B cell (primary cell): ENCODE results near the gene CDH18. TPM values are rescaled to one million over a fixed set of nuclear protein-coding genes. Genes with fewer than 3 reads are reported as not detected.

Experiments
- ATAC-seq: fragments of 200-7000 bp; cut with Tn5 transposase; one replicate; pipeline ENCODE4 v1.10.0; 2021; ENCODE audit warnings: low read depth, mild to moderate bottlenecking, moderate number of reproducible peaks, moderate library complexity
- CTCF ChIA-PET: fragments of 350-600 bp; sonication (Branson Sonifier 250); formaldehyde crosslinking; loops from one replicate; lab custom pipeline; 2021; ENCODE audit warnings: antibody characterized with exemption, inconsistent platforms; lab: Charles Lee
- POLR2A ChIA-PET: fragments of 350-600 bp; sonication (Branson Sonifier 250); formaldehyde crosslinking; loops from one replicate; lab custom pipeline; 2021; ENCODE audit warnings: antibody characterized with exemption; lab: Charles Lee
- DNase-seq: peaks from one replicate; pipeline ENCODE4 v3.0.0; 2013
- H2AFZ ChIP-seq: 2 replicates; pipeline ENCODE4 v1.6.1; 2012; ENCODE audit warnings: mild to moderate bottlenecking, low read depth, low read length; ENCODE audit not compliant: insufficient read depth, poor library complexity, severe bottlenecking
- H3K27ac ChIP-seq, 2 donors: 1 replicate in 1 of 2; 2 replicates in 1 of 2; pipeline ENCODE4 v1.5.1; 2012 to 2013; ENCODE audit warnings: low read length in 2 of 2, mild to moderate bottlenecking in 2 of 2, moderate library complexity in 1 of 2
- H3K27me3 ChIP-seq, 4 experiments: fragments of 200-600 bp in 1 of 4; sonication (generic) in 1 of 4; replicated peaks in 1 of 4; 1 replicate in 2 of 4; 2 replicates in 2 of 4; pipeline versions ENCODE4 v1.6.1 to v1.7.0; 2013 to 2016; ENCODE audit warnings: low read length in 3 of 4, mild to moderate bottlenecking in 2 of 4, mixed read lengths in 1 of 4, moderate library complexity in 1 of 4; ENCODE audit not compliant: insufficient read depth in 4 of 4, control insufficient read depth in 3 of 4; ENCODE audit errors: control extremely low read depth in 1 of 4
- H3K36me3 ChIP-seq, 2 experiments: replicated peaks in 1 of 2; 1 replicate in 1 of 2; 2 replicates in 1 of 2; pipeline versions ENCODE4 v1.6.1 to v1.7.1; 2013; ENCODE audit warnings: low read length in 1 of 2; ENCODE audit not compliant: insufficient read depth in 2 of 2, control insufficient read depth in 1 of 2; ENCODE audit errors: control extremely low read depth in 1 of 2, extremely low read depth in 1 of 2
- H3K4me1 ChIP-seq, 2 donors: fragments of 200-600 bp in 1 of 2; sonication (generic) in 1 of 2; 1 replicate in 1 of 2; 2 replicates in 1 of 2; pipeline versions ENCODE4 v1.5.1 to v1.6.1; 2013 to 2017; ENCODE audit warnings: low read length in 2 of 2; ENCODE audit not compliant: control insufficient read depth in 2 of 2, insufficient read depth in 2 of 2
- H3K4me2 ChIP-seq: replicated peaks from 2 replicates; pipeline ENCODE3; 2012; ENCODE audit warnings: mild to moderate bottlenecking, low read depth, low read length; ENCODE audit not compliant: poor library complexity, severe bottlenecking
- H3K4me3 ChIP-seq, 5 experiments: fragments of 200-600 bp in 1 of 5; sonication (generic) in 1 of 5; 1 replicate in 3 of 5; 2 replicates in 2 of 5; pipeline versions ENCODE4 v1.5.1 to v1.7.0; 2011 to 2016; ENCODE audit warnings: low read length in 4 of 5, mild to moderate bottlenecking in 4 of 5, low read depth in 2 of 5, control low read depth in 1 of 5, moderate library complexity in 1 of 5; ENCODE audit not compliant: insufficient read depth in 1 of 5; ENCODE audit errors: control extremely low read depth in 1 of 5, extremely low read depth in 1 of 5
- H3K79me2 ChIP-seq: fragments of 200-600 bp; sonication (generic); one replicate; pipeline ENCODE4 v1.6.0; 2016; ENCODE audit warnings: low read length; ENCODE audit not compliant: control insufficient read depth, insufficient read depth
- H3K9ac ChIP-seq: fragments of 200-600 bp; sonication (generic); 2 replicates; pipeline ENCODE4 v1.6.1; 2017; ENCODE audit warnings: mild to moderate bottlenecking, low read length, moderate library complexity
- H3K9me3 ChIP-seq, 3 donors: one replicate each; pipeline versions ENCODE4 v1.6.1 to v1.7.1; 2013; ENCODE audit warnings: low read length in 2 of 3; ENCODE audit not compliant: control insufficient read depth in 2 of 3, insufficient read depth in 1 of 3; ENCODE audit errors: control extremely low read depth in 1 of 3
- H4K20me1 ChIP-seq: 2 replicates; pipeline ENCODE4 v1.6.0; 2012; ENCODE audit warnings: mild to moderate bottlenecking, low read length; ENCODE audit not compliant: insufficient read depth, control insufficient read depth, poor library complexity, severe bottlenecking
- H3K27ac Mint-ChIP-seq: one replicate; pipeline ENCODE4 v1.8.0; 2021; ENCODE audit warnings: mixed read lengths
- H3K27me3 Mint-ChIP-seq: one replicate; pipeline ENCODE4 v1.8.0; 2021; ENCODE audit warnings: mixed read lengths
- H3K4me1 Mint-ChIP-seq: one replicate; pipeline ENCODE4 v1.8.0; 2021; ENCODE audit warnings: mixed read lengths
- H3K4me3 Mint-ChIP-seq: one replicate; pipeline ENCODE4 v1.8.0; 2021; ENCODE audit warnings: mixed read lengths
- H3K9me3 Mint-ChIP-seq: one replicate; pipeline ENCODE4 v1.8.0; 2022; ENCODE audit warnings: mixed read lengths; ENCODE audit not compliant: insufficient read depth
- EZH2 ChIP-seq: IDR thresholded peaks from 2 replicates; pipeline ENCODE4 v1.6.1; 2012; ENCODE audit warnings: borderline replicate concordance, low read depth, mild to moderate bottlenecking, moderate library complexity, low read length; ENCODE audit not compliant: insufficient read depth, poor library complexity, severe bottlenecking
- WGBS: methylation state at CpG from one replicate; pipeline ENCODE4 v1.1.5; 2013; ENCODE audit warnings: missing lambda C conversion rate; ENCODE audit not compliant: insufficient coverage; 5-methylcytosine and 5-hydroxymethylcytosine counted together
- intact Hi-C: fragments of 100-400 bp; cut with micrococcal nuclease; formaldehyde crosslinking; loops from one replicate; pipeline ENCODE4 v1.10.0; 2022
- polyA plus RNA-seq: library from polyadenylated mRNA; depleted of rRNA; stranded (reverse); fragments of >200 nt; gene quantifications from 2 replicates; pipeline ENCODE4 v1.2.3, GENCODE V29; 2012
- total RNA-seq, 2 donors: library from RNA; stranded (reverse); fragments of 120-200 nt in 1 of 2; gene quantifications; 1 replicate in 1 of 2; 2 replicates in 1 of 2; pipeline versions ENCODE4 v1.2.3 to v1.2.4, GENCODE V29; 2013 to 2022
- TF ChIP-seq, protein P1 (sequence below): fragments of 200-600 bp; IDR thresholded peaks from one replicate; pipeline ENCODE4 v1.8.0; 2022; ENCODE audit warnings: antibody characterized with exemption, mild to moderate bottlenecking

CDH18 gene
- total and polyA plus RNA-seq, 2 donors (not counting 1 experiment from before 2014, with no cell fraction given), result not detected

DNA sequence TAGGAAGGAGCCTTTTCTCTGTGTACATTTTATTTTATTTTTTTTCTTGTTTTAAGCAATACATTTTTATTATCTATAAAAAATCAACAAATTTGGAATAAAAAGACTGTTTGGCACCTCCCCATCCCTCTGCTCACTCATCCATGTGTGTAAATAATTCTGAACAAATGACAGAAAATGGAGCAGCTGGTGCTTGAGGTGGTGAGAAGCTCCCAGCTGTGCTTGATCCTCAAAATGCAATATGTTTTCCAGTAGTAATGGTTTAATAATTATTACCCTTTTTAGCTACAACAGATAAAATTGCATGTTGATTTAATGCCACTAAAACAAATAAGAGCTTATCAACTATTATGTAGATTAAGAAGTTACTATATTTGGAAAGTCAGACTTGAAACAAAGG, 132.5 kb downstream of the CDH18 start:
- Mint-ChIP-seq H3K27ac (no peak overlapping the region), H3K4me1 (no peaks in the 10 kb centered on the region), H3K9me3 (no peaks in the 10 kb centered on the region), H3K4me3 (no peak overlapping the region), H3K27me3 (no peaks in the 10 kb centered on the region)
- DNase-seq (no peak), ATAC-seq (no peak)
- Histone ChIP-seq H3K27ac (no peak overlapping the region), H3K4me3 (no peak overlapping the region), H3K9me3 (no peaks in the 10 kb centered on the region), H3K79me2 (no peaks in the 10 kb centered on the region), H3K4me2 (no peak overlapping the region), H3K36me3 (no peaks in the 10 kb centered on the region), H3K27me3 (no peaks in the 10 kb centered on the region), H4K20me1 (no peaks in the 10 kb centered on the region), H3K9ac (no peak overlapping the region), H3K4me1 (no peaks in the 10 kb centered on the region), H2AFZ (no peak overlapping the region)
- ChIA-PET CTCF (no interaction called here), POLR2A (no interaction called here)
- no peak for TF ChIP-seq EZH2
- TF ChIP-seq, protein P1, sequence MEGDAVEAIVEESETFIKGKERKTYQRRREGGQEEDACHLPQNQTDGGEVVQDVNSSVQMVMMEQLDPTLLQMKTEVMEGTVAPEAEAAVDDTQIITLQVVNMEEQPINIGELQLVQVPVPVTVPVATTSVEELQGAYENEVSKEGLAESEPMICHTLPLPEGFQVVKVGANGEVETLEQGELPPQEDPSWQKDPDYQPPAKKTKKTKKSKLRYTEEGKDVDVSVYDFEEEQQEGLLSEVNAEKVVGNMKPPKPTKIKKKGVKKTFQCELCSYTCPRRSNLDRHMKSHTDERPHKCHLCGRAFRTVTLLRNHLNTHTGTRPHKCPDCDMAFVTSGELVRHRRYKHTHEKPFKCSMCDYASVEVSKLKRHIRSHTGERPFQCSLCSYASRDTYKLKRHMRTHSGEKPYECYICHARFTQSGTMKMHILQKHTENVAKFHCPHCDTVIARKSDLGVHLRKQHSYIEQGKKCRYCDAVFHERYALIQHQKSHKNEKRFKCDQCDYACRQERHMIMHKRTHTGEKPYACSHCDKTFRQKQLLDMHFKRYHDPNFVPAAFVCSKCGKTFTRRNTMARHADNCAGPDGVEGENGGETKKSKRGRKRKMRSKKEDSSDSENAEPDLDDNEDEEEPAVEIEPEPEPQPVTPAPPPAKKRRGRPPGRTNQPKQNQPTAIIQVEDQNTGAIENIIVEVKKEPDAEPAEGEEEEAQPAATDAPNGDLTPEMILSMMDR, result no peak
- intact Hi-C loops, result no loop called here

DNA sequence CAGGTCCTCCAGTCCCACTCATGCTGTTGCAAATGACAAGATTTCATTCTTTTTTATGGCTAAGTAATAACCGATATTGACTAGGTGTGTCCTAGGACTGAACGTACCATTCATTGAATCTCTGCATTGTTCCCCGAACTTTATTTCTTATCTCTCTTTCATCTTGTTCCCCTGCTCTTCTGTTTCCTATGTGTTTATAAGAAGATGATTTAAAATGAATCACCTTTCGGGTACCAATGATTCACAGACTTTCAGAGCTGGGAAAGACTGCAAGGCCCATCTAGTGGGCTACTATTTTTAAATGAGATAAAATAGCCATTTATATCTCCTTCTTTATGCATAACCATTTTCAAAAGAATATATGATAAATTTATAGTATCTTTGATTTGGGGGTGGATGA, 133.0 kb downstream of the CDH18 start:
- Histone ChIP-seq H3K4me3 (no peak overlapping the region), H4K20me1 (no peaks in the 10 kb centered on the region), H3K4me2 (no peak overlapping the region), H2AFZ (no peak overlapping the region), H3K4me1 (no peaks in the 10 kb centered on the region), H3K79me2 (no peaks in the 10 kb centered on the region), H3K36me3 (no peaks in the 10 kb centered on the region), H3K27ac (no peak overlapping the region), H3K9ac (no peak overlapping the region), H3K9me3 (no peaks in the 10 kb centered on the region), H3K27me3 (no peaks in the 10 kb centered on the region)
- ATAC-seq, result no peak
- ChIA-PET POLR2A (no interaction called here), CTCF (no interaction called here)
- Mint-ChIP-seq H3K27me3 (no peaks in the 10 kb centered on the region), H3K4me1 (no peaks in the 10 kb centered on the region), H3K9me3 (no peaks in the 10 kb centered on the region), H3K4me3 (no peak overlapping the region), H3K27ac (no peak overlapping the region)
- intact Hi-C loops, result no loop called here
- DNase-seq, result no peak
- WGBS, result no CpG with 5 or more reads among the region's 4 CpGs
- TF ChIP-seq, protein P1, result no peak
- no peak for TF ChIP-seq EZH2
